Measurements from ENCODE around the gene AHDC1.
A peak's percentile ranks its signal among the peaks of the same experiment; 100 is the strongest.
"Not testable (repeated sequence)": the region's sequence is repeated elsewhere in the genome, so short reads cannot be mapped to it uniquely, and the experiment has no call there.

The AHDC1 gene

DNA sequence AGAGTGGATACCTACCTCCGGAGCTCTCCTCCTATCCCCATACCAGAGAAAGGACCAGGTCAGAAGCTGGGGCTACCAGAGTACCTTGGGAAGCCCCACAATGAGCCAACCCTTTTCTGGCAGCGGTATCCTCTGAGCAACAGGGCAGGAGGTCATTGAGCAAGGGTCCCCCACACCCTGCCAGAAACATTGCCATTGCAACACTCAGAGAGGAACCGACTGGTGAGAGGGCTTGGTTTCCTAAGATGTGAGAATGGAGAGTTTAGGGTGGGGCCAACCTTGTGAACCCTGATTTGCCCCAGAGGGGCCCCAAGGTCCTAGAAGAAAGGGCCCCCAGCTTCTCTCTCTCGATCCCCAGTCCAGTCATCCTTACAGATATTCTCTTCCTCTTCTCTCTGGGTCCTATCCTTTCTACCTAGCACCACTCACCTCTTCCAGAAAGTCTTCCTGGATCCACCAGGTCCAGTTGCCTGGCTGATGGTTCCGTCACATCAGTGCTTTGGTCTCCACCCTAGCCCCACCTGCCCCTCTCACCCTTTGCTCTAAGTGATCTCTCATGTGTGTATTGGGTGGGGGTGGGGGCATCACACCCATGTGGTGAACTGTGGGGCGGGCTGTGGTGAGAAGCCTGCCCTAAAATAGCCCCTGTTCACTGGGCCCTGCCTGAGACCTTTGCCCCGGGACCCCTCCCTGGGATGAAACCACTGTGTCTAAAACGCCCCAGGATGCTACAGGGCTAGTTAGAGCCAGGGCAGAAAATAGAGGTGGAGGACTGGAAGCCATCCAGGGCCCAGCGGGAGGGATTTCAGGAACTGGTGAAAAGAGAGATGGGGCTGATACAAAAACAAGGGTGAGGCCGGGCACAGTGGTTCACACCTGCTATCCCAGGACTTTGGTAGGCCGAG is 22.3 kb upstream of the AHDC1 start:
- Mint-ChIP-seq H3K36me3 (ENCODE audit: low read depth) (peaks cover 24% of the 10 kb centered on the region), H3K4me3 (no peak overlapping the region), H3K9me3 (no peaks in the 10 kb centered on the region), H3K27me3 (no peaks in the 10 kb centered on the region), H3K27ac (no peak overlapping the region), H3K4me1 (ENCODE audit: low read depth) (peaks cover 42% of the 10 kb centered on the region)
- intact Hi-C loops (cut with micrococcal nuclease), result no loop called here

DNA sequence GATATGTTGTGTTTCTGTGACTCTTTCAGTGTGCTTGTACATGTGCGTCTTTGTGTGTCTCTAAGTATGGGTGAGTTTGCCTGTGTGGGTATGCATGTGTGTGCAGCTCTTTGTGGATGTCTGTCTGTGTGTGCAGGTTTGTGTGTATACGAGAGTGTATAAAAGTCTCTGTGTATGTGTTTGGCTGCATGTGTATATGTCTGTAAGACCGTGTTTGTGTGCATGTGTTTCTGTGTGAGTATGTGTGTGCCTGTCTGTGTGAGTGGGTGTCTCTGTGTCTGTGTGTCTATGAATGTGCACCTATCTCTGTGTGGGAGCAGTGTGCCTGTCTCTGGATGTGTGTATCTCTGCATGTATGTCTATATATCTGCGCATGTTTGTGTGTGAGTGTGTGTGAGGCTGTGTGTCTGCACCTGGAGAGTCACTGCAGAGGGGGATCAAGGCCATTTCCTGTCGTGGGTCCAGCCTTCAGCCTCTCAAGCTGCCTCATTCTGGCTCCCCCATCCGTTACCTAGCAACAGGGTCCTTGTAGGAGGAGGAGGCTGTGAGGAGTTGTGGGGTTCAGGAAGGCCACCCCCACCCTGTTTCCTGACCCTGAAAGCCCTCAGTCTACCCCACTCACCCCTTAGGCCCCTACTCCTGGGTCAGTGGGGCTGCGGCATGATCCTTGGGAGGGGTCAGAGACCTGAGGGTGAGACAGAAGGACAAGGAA is 20.7 kb upstream of the AHDC1 start:
- Mint-ChIP-seq H3K9me3 (no peaks in the 10 kb centered on the region), H3K27me3 (no peaks in the 10 kb centered on the region), H3K4me3 (no peak overlapping the region), H3K27ac (no peak overlapping the region), H3K36me3 (ENCODE audit: low read depth) (peaks cover 16% of the 10 kb centered on the region), H3K4me1 (ENCODE audit: low read depth) (peaks cover 35% of the 10 kb centered on the region)
- intact Hi-C loops (cut with micrococcal nuclease), result no loop called here

DNA sequence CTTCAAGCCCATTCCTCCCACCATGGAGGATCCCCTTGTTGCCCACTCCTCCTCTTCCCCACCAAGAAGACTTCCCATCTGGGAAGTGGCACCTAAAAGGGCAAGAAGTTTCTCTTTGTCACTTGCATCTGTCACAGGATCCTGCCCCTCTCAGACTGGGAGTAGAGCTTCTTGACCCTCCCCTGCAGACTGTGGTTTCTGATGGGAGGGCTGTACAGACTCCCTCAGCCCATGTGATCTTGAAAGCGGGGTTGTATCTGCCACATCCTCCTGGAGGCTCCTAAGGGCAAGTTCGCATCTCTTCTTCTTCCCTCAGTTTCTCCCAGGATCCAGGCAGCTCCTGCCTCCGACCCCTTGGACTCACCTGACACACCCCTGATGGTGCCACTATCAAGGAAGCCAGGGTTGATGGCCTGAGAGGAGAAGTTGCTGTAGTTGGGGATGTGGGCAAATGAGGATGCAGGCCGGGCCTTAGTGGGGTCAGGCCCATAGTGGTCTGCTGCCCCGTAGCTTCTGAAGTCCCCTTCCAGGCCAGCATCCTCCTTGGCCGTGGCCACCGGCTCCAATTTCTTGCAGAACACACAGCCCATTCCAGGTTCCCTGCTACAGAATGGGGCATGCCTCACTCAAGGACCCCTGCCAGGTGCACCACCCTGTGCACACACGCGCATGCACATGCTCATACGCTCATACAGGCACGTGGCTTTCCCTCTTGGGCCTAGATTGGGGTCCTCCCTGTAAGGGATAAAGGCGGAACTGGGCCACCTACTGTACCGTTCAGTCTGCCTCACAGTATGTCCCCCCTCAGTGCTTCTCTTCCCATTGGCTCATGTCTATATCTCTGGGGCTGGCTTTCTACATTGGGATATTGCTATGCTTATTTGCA is 19.6 kb upstream of the AHDC1 start:
- H3K27me3 Mint-ChIP-seq, result no peaks in the 10 kb centered on the region
- intact Hi-C loops (cut with micrococcal nuclease), result no loop called here
- H3K36me3 Mint-ChIP-seq (ENCODE audit: low read depth), result peaks cover 16% of the 10 kb centered on the region
- H3K9me3 Mint-ChIP-seq, result no peaks in the 10 kb centered on the region
- peaks cover 35% of the 10 kb centered on the region for H3K4me1 Mint-ChIP-seq (ENCODE audit: low read depth)
- no peak overlapping the region for H3K27ac Mint-ChIP-seq
- H3K4me3 Mint-ChIP-seq, result no peak overlapping the region

DNA sequence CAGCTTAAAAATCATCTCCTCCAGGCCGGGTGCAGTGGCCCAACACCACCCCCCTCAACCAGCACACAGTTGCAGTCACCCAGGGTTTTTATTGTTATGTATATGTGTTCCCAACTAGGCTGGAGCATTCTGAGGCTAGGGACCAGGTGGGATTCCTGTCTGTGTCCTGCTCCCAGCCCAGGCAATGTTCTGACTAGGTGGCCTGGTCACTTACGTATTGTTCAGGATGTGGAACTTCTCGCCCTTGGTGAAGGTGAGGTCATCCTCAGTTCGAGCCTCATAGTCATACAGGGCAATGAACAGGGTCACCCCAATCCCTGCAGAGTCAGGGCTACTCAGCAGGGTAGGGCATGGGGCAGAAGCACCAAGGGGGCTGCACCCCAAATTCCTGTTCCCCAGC is 18.9 kb upstream of the AHDC1 start:
- Mint-ChIP-seq H3K36me3 (ENCODE audit: low read depth) (peaks cover 23% of the 10 kb centered on the region), H3K9me3 (no peaks in the 10 kb centered on the region), H3K27me3 (no peaks in the 10 kb centered on the region), H3K27ac (no peak overlapping the region), H3K4me1 (ENCODE audit: low read depth) (peaks cover 36% of the 10 kb centered on the region), H3K4me3 (no peak overlapping the region)
- intact Hi-C loops (cut with micrococcal nuclease), result no loop called here

DNA sequence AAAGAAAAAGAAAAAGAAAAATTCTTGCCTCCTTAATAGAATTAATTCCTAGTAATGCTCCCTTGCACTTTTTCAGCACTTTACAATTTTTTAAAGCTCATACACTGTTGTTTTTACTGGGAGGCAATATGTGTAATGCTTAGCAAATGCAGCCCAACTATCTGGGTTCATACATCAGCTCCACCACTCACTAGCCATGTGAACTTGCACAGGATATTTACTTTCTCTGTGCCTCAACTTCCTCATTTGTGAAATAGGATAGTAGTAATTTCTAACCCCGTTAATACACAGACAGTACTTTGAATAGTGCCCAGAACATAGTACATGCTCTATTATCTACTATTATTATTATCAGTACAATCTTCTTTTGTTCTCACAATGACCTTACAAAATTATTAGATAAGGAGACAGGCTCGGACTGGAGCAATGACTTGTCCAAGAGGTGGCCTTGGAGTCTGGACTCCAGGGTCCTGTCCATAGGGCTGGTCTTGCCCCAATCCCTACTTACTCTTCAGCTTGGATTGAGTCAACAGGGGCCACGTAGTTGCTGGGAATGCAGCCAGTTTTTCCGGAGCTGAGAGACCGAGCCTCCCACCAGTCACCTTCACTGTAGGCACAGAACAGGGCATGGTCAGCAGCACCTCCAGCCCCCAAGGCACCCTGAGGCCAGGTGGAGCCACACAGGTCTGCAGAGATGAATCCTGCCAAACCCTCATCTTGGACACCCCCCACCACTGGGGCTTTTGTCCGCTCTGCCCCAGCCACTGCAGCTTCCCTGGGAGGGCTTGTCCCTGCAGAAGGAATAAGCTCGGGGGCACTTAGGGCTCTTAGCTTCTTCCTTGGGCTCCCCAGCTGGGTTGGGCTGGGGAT is 17.3 kb upstream of the AHDC1 start:
- Mint-ChIP-seq H3K9me3 (no peaks in the 10 kb centered on the region), H3K36me3 (ENCODE audit: low read depth) (peaks cover 38% of the 10 kb centered on the region), H3K4me1 (ENCODE audit: low read depth) (peaks cover 51% of the 10 kb centered on the region), H3K27ac (no peak overlapping the region), H3K4me3 (no peak overlapping the region), H3K27me3 (no peaks in the 10 kb centered on the region)
- intact Hi-C loops (cut with micrococcal nuclease), result no loop called here

DNA sequence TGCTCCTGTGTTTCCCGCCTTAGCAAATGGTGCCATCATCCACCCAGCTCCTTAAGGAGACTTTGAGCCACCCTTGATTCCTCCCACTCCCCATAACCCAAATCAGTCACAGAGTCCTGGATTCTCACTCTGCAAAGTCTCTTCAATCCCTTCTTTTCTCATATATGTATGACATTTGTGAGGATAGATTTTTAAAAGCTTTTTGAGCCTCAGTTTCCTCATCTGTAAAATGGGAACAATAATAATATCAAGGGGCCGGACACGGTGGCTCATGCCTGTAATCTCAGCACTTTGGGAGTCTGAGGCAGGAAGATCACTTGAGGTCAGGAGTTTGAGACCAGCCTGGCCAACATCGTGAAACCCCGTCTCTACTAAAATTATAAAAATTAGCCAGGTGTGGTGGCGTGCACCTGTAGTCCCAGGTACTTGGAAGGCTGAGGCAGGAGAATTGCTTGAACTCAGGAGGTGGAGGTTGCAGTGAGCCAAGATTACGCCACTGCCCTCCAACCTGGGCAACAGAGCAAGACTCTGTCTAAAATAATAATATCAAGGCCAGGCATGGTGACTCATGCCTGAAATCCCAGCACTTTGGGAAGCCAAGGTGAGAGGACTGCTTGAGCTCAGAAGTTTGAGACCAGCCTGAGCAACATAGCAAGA is 16.0 kb upstream of the AHDC1 start:
- H3K4me3 Mint-ChIP-seq; intact Hi-C loops (cut with micrococcal nuclease); H3K27me3 Mint-ChIP-seq; H3K9me3 Mint-ChIP-seq: not testable (repeated sequence)
- Mint-ChIP-seq H3K27ac (peak overlapping the region; percentile 54), H3K36me3 (ENCODE audit: low read depth) (peaks cover 52% of the 10 kb centered on the region), H3K4me1 (ENCODE audit: low read depth) (peaks cover 65% of the 10 kb centered on the region)

DNA sequence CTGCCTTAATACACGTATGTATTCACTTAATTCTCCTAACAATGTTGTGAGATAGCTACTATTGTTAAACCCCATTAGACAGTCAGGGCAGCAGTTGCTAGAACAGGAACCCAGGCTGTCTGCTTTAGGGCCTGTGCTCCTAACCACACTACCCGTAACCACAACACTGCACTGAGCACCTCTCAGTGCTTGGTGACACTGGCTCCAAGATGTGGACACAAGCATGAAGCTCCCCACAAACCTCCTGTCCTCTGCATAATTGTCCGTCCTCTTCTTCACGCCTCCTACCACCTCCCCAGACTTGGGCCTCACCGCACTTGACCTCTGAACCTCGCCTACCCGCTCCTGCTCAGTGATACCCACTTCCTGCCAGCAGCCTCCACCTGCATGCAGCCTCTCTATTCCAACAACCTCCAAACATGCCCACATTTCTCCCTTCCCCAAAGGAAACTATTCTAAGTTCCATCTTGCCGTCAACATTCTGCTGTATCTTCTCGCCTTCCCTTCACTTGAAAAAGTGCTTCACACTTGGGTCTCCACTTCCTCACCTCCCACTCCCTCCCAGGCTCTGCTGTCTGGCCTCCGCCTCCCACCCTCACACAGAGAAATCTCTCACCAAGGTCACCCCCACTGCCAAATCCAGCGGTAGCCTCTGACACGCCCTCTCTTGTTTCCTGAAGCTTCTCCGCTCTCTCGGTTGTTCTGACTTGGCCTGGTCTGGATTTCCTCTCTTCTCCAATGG is 14.6 kb upstream of the AHDC1 start:
- H3K4me3 Mint-ChIP-seq, result peak overlapping the region; percentile 7
- H3K4me1 Mint-ChIP-seq (ENCODE audit: low read depth), result peaks cover 71% of the 10 kb centered on the region
- peak overlapping the region; percentile 54 for H3K27ac Mint-ChIP-seq
- peaks cover 66% of the 10 kb centered on the region for H3K36me3 Mint-ChIP-seq (ENCODE audit: low read depth)
- no peaks in the 10 kb centered on the region for H3K27me3 Mint-ChIP-seq
- no peaks in the 10 kb centered on the region for H3K9me3 Mint-ChIP-seq
- intact Hi-C loops (cut with micrococcal nuclease), result no loop called here

DNA sequence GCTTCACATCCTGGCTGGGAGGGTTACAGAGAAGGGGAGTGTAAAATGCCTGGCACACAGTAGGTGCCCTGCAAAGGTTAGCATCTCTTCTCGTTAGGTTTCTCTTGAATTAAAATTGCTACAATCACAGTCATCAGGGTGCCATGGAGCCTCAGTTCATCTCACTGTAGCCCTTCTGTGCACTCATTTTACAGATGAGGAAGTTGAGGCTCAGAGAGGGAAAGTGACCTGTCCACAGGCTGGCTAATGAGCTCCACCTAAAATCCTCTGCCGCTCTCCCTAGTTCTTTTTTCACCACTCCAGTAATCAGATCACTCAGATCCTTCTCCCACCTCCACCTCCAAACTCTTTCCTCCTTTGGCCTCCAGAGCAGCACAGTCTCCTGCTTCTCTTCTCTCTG is 13.5 kb upstream of the AHDC1 start:
- Mint-ChIP-seq H3K9me3 (no peaks in the 10 kb centered on the region), H3K36me3 (ENCODE audit: low read depth) (peaks cover 77% of the 10 kb centered on the region), H3K27me3 (no peaks in the 10 kb centered on the region), H3K4me1 (ENCODE audit: low read depth) (peaks cover 80% of the 10 kb centered on the region), H3K4me3 (no peak overlapping the region), H3K27ac (peak overlapping the region; percentile 67)
- intact Hi-C loops (cut with micrococcal nuclease), result no loop called here

DNA sequence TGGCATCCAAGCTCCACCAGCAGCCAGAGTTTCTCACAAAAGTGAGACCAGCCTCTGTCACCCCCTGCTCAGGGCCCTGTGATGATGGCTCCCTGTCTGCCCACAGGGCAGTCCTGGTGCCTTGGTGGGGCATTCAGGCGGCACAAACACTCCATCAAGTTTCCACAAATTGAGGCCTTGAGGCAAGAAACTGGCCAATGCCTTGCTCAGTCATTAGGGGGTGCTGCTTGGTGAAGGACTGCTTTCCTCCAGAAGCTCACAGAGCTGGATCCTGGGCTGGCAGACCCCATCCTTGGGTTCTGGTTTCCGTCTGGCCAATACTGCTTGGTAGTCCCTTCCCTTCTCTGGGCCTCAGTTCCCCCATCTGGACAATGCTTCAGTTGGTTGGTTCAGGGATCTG is 12.5 kb upstream of the AHDC1 start:
- Mint-ChIP-seq H3K27ac (peak overlapping the region; percentile 29), H3K9me3 (no peaks in the 10 kb centered on the region), H3K4me1 (ENCODE audit: low read depth) (peaks cover 80% of the 10 kb centered on the region), H3K4me3 (no peak overlapping the region), H3K36me3 (ENCODE audit: low read depth) (peaks cover 87% of the 10 kb centered on the region), H3K27me3 (no peaks in the 10 kb centered on the region)
- intact Hi-C loops (cut with micrococcal nuclease), result no loop called here

DNA sequence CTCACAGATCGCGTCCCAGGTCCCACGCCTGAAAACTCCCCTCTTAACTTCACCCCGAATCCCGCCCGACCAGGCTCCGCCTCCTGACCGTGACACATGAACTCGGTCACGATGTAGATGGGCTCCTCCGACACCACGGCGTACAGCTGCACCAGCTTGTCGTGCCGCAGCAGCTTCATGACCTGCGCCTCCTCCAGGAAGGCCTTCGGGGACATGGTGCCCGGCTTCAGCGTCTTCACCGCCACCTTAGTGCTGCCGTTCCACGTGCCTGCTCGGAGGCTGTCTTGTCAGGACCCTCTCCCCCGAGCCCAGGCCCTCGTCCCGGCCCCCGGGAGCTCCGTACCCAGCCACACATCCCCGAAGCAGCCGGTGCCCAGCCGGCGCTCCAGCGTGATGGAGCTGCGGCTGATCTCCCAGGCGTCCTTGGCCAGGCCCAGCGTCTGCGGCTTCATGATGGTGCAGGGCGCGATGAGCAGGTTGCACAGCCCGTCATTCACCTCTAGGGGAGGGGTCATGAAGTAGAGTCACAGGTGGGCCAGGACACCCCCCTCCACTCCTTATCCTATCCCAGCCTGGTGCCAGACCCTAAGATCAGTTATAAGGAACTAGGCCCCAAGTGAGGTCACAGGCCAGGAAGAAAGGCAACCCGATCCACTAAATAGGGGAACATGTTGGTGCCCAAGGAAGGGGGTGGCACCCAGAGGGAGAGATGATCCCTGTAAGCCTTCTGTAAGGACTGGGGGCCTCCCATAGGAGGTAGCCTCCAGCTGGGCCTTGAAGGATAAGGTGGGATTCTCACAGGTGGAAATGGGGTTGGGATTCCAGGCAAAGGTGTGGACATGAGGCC is 11.6 kb upstream of the AHDC1 start:
- intact Hi-C loops (cut with micrococcal nuclease), result no loop called here
- no peaks in the 10 kb centered on the region for H3K27me3 Mint-ChIP-seq
- peak overlapping the region; percentile 33 for H3K27ac Mint-ChIP-seq
- H3K4me1 Mint-ChIP-seq (ENCODE audit: low read depth), result peaks cover 82% of the 10 kb centered on the region
- no peak overlapping the region for H3K4me3 Mint-ChIP-seq
- peaks cover 94% of the 10 kb centered on the region for H3K36me3 Mint-ChIP-seq (ENCODE audit: low read depth)
- no peaks in the 10 kb centered on the region for H3K9me3 Mint-ChIP-seq

DNA sequence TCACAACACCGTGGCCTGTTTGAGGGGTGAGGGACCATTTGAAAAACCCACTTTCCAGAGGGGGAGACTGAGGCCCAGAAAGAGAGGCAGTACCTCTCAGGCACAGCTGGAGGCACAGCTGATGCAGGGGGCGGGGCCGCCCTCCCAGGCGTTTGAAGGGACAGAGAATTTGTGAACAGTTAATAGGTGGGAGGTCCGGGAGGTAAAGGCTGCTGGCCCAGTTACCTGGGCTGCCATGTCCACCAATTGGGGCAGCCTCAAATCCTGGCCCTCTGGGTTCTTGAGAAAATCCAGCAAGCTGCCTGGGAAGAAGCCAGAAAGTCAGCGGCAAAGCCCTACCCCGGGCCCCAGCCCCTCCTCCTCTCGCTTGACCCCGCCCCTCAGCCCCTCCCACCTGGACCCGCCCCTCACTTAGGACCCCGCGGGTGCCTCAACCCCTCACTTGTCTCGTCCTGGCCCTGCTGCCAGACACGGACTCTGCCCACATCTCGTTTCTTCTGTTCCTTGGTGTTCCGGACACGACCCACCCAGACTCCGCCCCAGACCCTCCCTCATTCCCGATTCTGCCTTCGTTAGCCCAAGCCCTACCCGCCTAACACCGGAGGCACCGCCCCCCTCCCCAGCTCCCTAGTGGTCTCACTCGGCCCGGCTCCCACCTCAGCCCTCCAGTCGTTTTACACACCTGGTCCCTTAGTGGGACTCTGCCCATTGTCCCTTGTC is 10.8 kb upstream of the AHDC1 start:
- intact Hi-C loops (cut with micrococcal nuclease), result no loop called here
- no peaks in the 10 kb centered on the region for H3K27me3 Mint-ChIP-seq
- peak overlapping the region; percentile 33 for H3K27ac Mint-ChIP-seq
- peaks cover 81% of the 10 kb centered on the region for H3K4me1 Mint-ChIP-seq (ENCODE audit: low read depth)
- peaks cover 91% of the 10 kb centered on the region for H3K36me3 Mint-ChIP-seq (ENCODE audit: low read depth)
- H3K4me3 Mint-ChIP-seq, result no peak overlapping the region
- H3K9me3 Mint-ChIP-seq, result no peaks in the 10 kb centered on the region
